Trophoblast cell (in vitro differentiated cells and primary cell): Measurements from ENCODE around the gene MBD3L2B. TPM values are rescaled to one million over a fixed set of nuclear protein-coding genes. Genes with fewer than 3 reads are reported as not detected.
"Not testable (repeated sequence)": the region's sequence is repeated elsewhere in the genome, so short reads cannot be mapped to it uniquely, and the experiment has no call there.

Experiments
- DNase-seq, 2 donors: peaks; one replicate each; pipeline ENCODE4 v3.0.0-alpha.2; 2016
- H2AFZ ChIP-seq: 2 replicates; pipeline ENCODE4 v1.6.1; 2013; ENCODE audit warnings: low read length, moderate library complexity, mild to moderate bottlenecking; ENCODE audit not compliant: insufficient read depth, poor library complexity
- H2AK5ac ChIP-seq: 2 replicates; pipeline ENCODE4 v1.6.1; 2013; ENCODE audit warnings: mild to moderate bottlenecking, low read length
- H2BK120ac ChIP-seq: 2 replicates; pipeline ENCODE4 v1.6.1; 2013; ENCODE audit warnings: low read length, mild to moderate bottlenecking, moderate library complexity; ENCODE audit not compliant: insufficient read depth, poor library complexity
- H2BK12ac ChIP-seq: 2 replicates; pipeline ENCODE4 v1.6.1; 2013; ENCODE audit warnings: mild to moderate bottlenecking, low read length, moderate library complexity
- H2BK5ac ChIP-seq: 2 replicates; pipeline ENCODE4 v1.6.1; 2013; ENCODE audit warnings: low read length, low read depth, moderate library complexity, mild to moderate bottlenecking; ENCODE audit not compliant: poor library complexity
- H3K14ac ChIP-seq: 2 replicates; pipeline ENCODE4 v1.6.1; 2013; ENCODE audit warnings: mild to moderate bottlenecking, low read length
- H3K18ac ChIP-seq: 2 replicates; pipeline ENCODE4 v1.6.1; 2013; ENCODE audit warnings: mild to moderate bottlenecking, low read length
- H3K23ac ChIP-seq: 2 replicates; pipeline ENCODE4 v1.6.1; 2013; ENCODE audit warnings: low read length
- H3K27ac ChIP-seq: 2 replicates; pipeline ENCODE4 v1.5.1; 2013; ENCODE audit warnings: low read depth, mild to moderate bottlenecking, inconsistent platforms, low read length, moderate library complexity
- H3K27me3 ChIP-seq: 2 replicates; pipeline ENCODE4 v1.6.1; 2013; ENCODE audit warnings: inconsistent platforms, mild to moderate bottlenecking, low read length, moderate library complexity; ENCODE audit not compliant: insufficient read depth
- H3K36me3 ChIP-seq, 2 experiments: 1 replicate in 1 of 2; 2 replicates in 1 of 2; pipeline ENCODE4 v1.6.1; 2013; ENCODE audit warnings: low read length in 2 of 2, mild to moderate bottlenecking in 2 of 2, moderate library complexity in 1 of 2; ENCODE audit not compliant: insufficient read depth in 2 of 2, control insufficient read depth in 1 of 2
- H3K4ac ChIP-seq: 2 replicates; pipeline ENCODE4 v1.6.1; 2013; ENCODE audit warnings: low read depth, mild to moderate bottlenecking, low read length, moderate library complexity
- H3K4me1 ChIP-seq, 2 experiments: 1 replicate in 1 of 2; 2 replicates in 1 of 2; pipeline ENCODE4 v1.6.1; 2013; ENCODE audit warnings: low read length in 2 of 2, mild to moderate bottlenecking in 2 of 2, moderate library complexity in 1 of 2; ENCODE audit not compliant: insufficient read depth in 2 of 2, control insufficient read depth in 1 of 2
- H3K4me2 ChIP-seq: 2 replicates; pipeline ENCODE4 v1.6.1; 2013; ENCODE audit warnings: inconsistent platforms, mild to moderate bottlenecking, low read length, moderate library complexity
- H3K4me3 ChIP-seq: 2 replicates; pipeline ENCODE4 v1.5.1; 2013; ENCODE audit warnings: mild to moderate bottlenecking, low read depth, low read length, inconsistent platforms
- H3K79me1 ChIP-seq: one replicate; pipeline ENCODE4 v1.6.1; 2013; ENCODE audit warnings: low read length
- H3K79me2 ChIP-seq: 2 replicates; pipeline ENCODE4 v1.6.1; 2013; ENCODE audit warnings: low read length, mild to moderate bottlenecking; ENCODE audit not compliant: control insufficient read depth, insufficient read depth, poor library complexity
- H3K9ac ChIP-seq: 2 replicates; pipeline ENCODE4 v1.6.1; 2013; ENCODE audit warnings: mild to moderate bottlenecking, low read length
- H3K9me3 ChIP-seq: 2 replicates; pipeline ENCODE4 v1.6.1; 2013; ENCODE audit warnings: low read depth, mild to moderate bottlenecking, control low read depth, inconsistent platforms, low read length; ENCODE audit not compliant: insufficient read depth
- H4K12ac ChIP-seq: 2 replicates; pipeline ENCODE4 v1.6.1; 2013; ENCODE audit warnings: low read depth, mild to moderate bottlenecking, low read length, moderate library complexity
- H4K8ac ChIP-seq: 2 replicates; pipeline ENCODE4 v1.6.1; 2013; ENCODE audit warnings: low read depth, mild to moderate bottlenecking, low read length, moderate library complexity
- H4K91ac ChIP-seq: one replicate; pipeline ENCODE4 v1.6.1; 2013; ENCODE audit warnings: low read depth, mild to moderate bottlenecking, low read length, moderate library complexity
- WGBS: extraction: QIAGEN DNeasy Blood & Tissue Kit; methylation state at CpG from one replicate; pipeline ENCODE4 v1.1.7; 2013; ENCODE audit warnings: missing lambda C conversion rate; ENCODE audit not compliant: insufficient read length, insufficient coverage; ENCODE audit errors: extremely low coverage; 5-methylcytosine and 5-hydroxymethylcytosine counted together
- polyA plus RNA-seq: library from polyadenylated mRNA; stranded (reverse); fragments of 200-250 nt; gene quantifications from 2 replicates; pipeline ENCODE4 v1.2.3, GENCODE V29; 2013

Gene MBD3L2B
- polyA plus RNA-seq: not detected in 2 replicates

- not testable (repeated sequence) for DNase-seq, H3K23ac ChIP-seq, H3K79me2 ChIP-seq, H2BK5ac ChIP-seq, H2BK120ac ChIP-seq, H3K79me1 ChIP-seq, H3K4me1 ChIP-seq, H2AFZ ChIP-seq, H3K4me3 ChIP-seq, H3K27ac ChIP-seq, H3K9ac ChIP-seq, H3K18ac ChIP-seq, H4K91ac ChIP-seq, H4K12ac ChIP-seq, H4K8ac ChIP-seq, H2BK12ac ChIP-seq, H3K4me2 ChIP-seq, H2AK5ac ChIP-seq, H3K9me3 ChIP-seq, H3K14ac ChIP-seq, H3K27me3 ChIP-seq, H3K4ac ChIP-seq, H3K36me3 ChIP-seq
- WGBS: no CpG with 5 or more reads among the region's 6 CpGs
Observed at GRCh38 chr19:7021331-7021730, at the start of gene MBD3L2B. MBD3L2B (minus strand) TSS chr19:7021431; CDS start chr19:7021397, 34 bp downstream.

GRCh38 chr19:7069904-7070226 is 48.6 kb upstream of the MBD3L2B start:
- Histone ChIP-seq H4K8ac (peak overlapping the region; percentile 99), H3K79me2 (peaks cover 4% of the 10 kb centered on the region), H3K4me1 (peaks cover 5 to 8% of the 10 kb centered on the region in 2 experiments), H3K9me3 (peaks cover 7% of the 10 kb centered on the region), H3K4ac (peak overlapping the region; percentile 26), H3K18ac (peak overlapping the region; percentile 63), H3K27me3 (no peaks in the 10 kb centered on the region), H3K4me2 (peak overlapping the region; percentile 99), H2BK12ac (no peak overlapping the region), H4K91ac (peak overlapping the region; percentile 77), H2BK120ac (peak overlapping the region; percentile 89), H3K27ac (peak overlapping the region; percentile 81), H4K12ac (peak overlapping the region; percentile 95), H2AFZ (peak overlapping the region; percentile 96), H3K14ac (peak overlapping the region; percentile 88), H3K79me1 (peaks cover 10% of the 10 kb centered on the region), H2BK5ac (no peak overlapping the region), H3K23ac (no peak overlapping the region), H2AK5ac (no peak overlapping the region), H3K9ac (peak overlapping the region; percentile 93), H3K36me3 (peaks cover 15 to 18% of the 10 kb centered on the region in 2 experiments), H3K4me3 (peak overlapping the region; percentile 93)
- no CpG with 5 or more reads among the region's 12 CpGs for WGBS
- DNase-seq: no peak

GRCh38 chr19:7069042-7069903 is 48.0 kb upstream of the MBD3L2B start, which contains the start of gene ZNF557:
ZNF557 (plus strand) TSS chr19:7069703; CDS start chr19:7075075, 5,372 bp downstream.
- Histone ChIP-seq H2BK12ac (no peak within 1 kb of the TSS), H3K4me2 (peak within 1 kb of the TSS; percentile 99), H3K4me1 (peaks cover 3% of the 10 kb centered on the region in 2 experiments), H3K9ac (peak within 1 kb of the TSS; percentile 93), H3K18ac (peak within 1 kb of the TSS; percentile 89), H3K4ac (peak within 1 kb of the TSS; percentile 65), H3K14ac (peak within 1 kb of the TSS; percentile 88), H3K9me3 (peaks cover 2% of the 10 kb centered on the region), H2BK120ac (peak within 1 kb of the TSS; percentile 89), H2AFZ (peak within 1 kb of the TSS; percentile 96), H4K12ac (peak within 1 kb of the TSS; percentile 95), H3K79me2 (peaks cover 4% of the 10 kb centered on the region), H3K23ac (no peak within 1 kb of the TSS), H2BK5ac (peak within 1 kb of the TSS; percentile 88), H4K8ac (peak within 1 kb of the TSS; percentile 99), H3K4me3 (peak within 1 kb of the TSS; percentile 93), H3K27me3 (no peaks in the 10 kb centered on the region), H3K27ac (peak within 1 kb of the TSS; percentile 81), H4K91ac (peak within 1 kb of the TSS; percentile 77), H2AK5ac (no peak within 1 kb of the TSS), H3K79me1 (peaks cover 6% of the 10 kb centered on the region), H3K36me3 (peaks cover 10 to 14% of the 10 kb centered on the region in 2 experiments)
- peak; percentile 98 to 99 for DNase-seq
- WGBS: no CpG with 5 or more reads among the region's 56 CpGs

- Histone ChIP-seq H3K4ac (no peak overlapping the region), H3K23ac (no peak overlapping the region), H3K27me3 (no peaks in the 10 kb centered on the region), H3K9me3 (peaks cover 4% of the 10 kb centered on the region), H2AFZ (no peak overlapping the region), H2BK120ac (no peak overlapping the region), H3K79me2 (peaks cover 4% of the 10 kb centered on the region), H3K14ac (no peak overlapping the region), H3K18ac (no peak overlapping the region), H4K8ac (peak overlapping the region; percentile 85), H3K9ac (no peak overlapping the region), H3K4me3 (no peak overlapping the region), H3K36me3 (peaks cover 10 to 13% of the 10 kb centered on the region in 2 experiments), H2BK12ac (no peak overlapping the region), H4K12ac (no peak overlapping the region), H2BK5ac (no peak overlapping the region), H3K27ac (no peak overlapping the region), H4K91ac (no peak overlapping the region), H3K79me1 (peaks cover 6% of the 10 kb centered on the region), H3K4me1 (peaks cover 2 to 3% of the 10 kb centered on the region in 2 experiments), H3K4me2 (peak overlapping the region; percentile 54), H2AK5ac (no peak overlapping the region)
- WGBS: no CpG with 5 or more reads among the region's 6 CpGs
- no peak for DNase-seq
Observed at GRCh38 chr19:7068599-7068998, 47.4 kb upstream of the MBD3L2B start.
